Endothelial cell of umbilical vein (primary cell): Measurements from ENCODE around the gene HYLS1.

Experiments
- CTCF ChIP-seq, 2 donors: IDR thresholded peaks; 1 replicate in 1 of 2; 2 replicates in 1 of 2; pipeline ENCODE4 v1.5.1; 2011; ENCODE audit warnings: low read length in 2 of 2, mild to moderate bottlenecking in 2 of 2, moderate library complexity in 2 of 2, control low read depth in 1 of 2, inconsistent platforms in 1 of 2, low read depth in 1 of 2; ENCODE audit not compliant: insufficient read depth in 1 of 2; ENCODE audit errors: extremely low read depth in 1 of 2
- EZH2 ChIP-seq: IDR thresholded peaks from 2 replicates; pipeline ENCODE4 v1.6.1; 2012; ENCODE audit warnings: borderline replicate concordance, low read depth, mild to moderate bottlenecking, moderate library complexity, low read length, inconsistent platforms; ENCODE audit not compliant: severe bottlenecking
- JUN ChIP-seq: IDR thresholded peaks from 2 replicates; pipeline ENCODE4 v1.6.1; 2011; ENCODE audit warnings: borderline replicate concordance, low read depth; ENCODE audit not compliant: insufficient read length, insufficient read depth
- POLR2A ChIP-seq: IDR thresholded peaks from 2 replicates; pipeline ENCODE4 v1.6.1; 2012; ENCODE audit warnings: low read depth, mild to moderate bottlenecking, control low read depth, low read length

- TF ChIP-seq CTCF (IDR thresholded peaks at IDR 0.05; ENCODE audit: extremely low read depth in 1 of 2, insufficient read depth in 1 of 2, low read depth in 1 of 2, low read length in 2 of 2) (no peak), EZH2 (no peak), POLR2A (no peak), JUN (no peak)
Observed at GRCh38 chr11:125929445-125930075, 42.1 kb downstream of the HYLS1 start.
